HL-60 (cell line): Measurements from ENCODE around the gene DIP2C.

ENCODE experiments used
- DNase-seq, 2 experiments: peaks; one replicate each; pipeline ENCODE4 v3.0.0-alpha.2; 2010 to 2020; ENCODE audit warnings: low read depth in 1 of 2, low spot score in 1 of 2
- H3K27ac ChIP-seq: fragments of 250-450 bp; sonication (Bioruptor Pico); replicated peaks from 2 replicates; pipeline ENCODE4 v1.5.1; 2020; ENCODE audit warnings: mild to moderate bottlenecking, moderate library complexity
- H3K27me3 ChIP-seq: fragments of 250-450 bp; sonication (Bioruptor Pico); 2 replicates; pipeline ENCODE4 v1.5.1; 2021; ENCODE audit warnings: mild to moderate bottlenecking, moderate library complexity; ENCODE audit not compliant: insufficient read depth, poor library complexity, severe bottlenecking
- H3K4me3 ChIP-seq: replicated peaks from 2 replicates; pipeline ENCODE4 v1.5.1; 2011; ENCODE audit warnings: mild to moderate bottlenecking, control low read depth, low read length; ENCODE audit not compliant: insufficient read depth
- GABPA ChIP-seq: IDR thresholded peaks from 2 replicates; pipeline ENCODE4 v1.6.1; 2012; ENCODE audit warnings: low read depth
- POLR2AphosphoS5 ChIP-seq: IDR thresholded peaks from 2 replicates; pipeline ENCODE4 v1.6.1; 2012; ENCODE audit warnings: low read depth
- REST ChIP-seq: IDR thresholded peaks from 2 replicates; pipeline ENCODE4 v1.6.1; 2012; ENCODE audit warnings: low read depth; ENCODE audit not compliant: insufficient replicate concordance
- SPI1 ChIP-seq: IDR thresholded peaks from 2 replicates; pipeline ENCODE4 v1.6.1; 2012; ENCODE audit warnings: low read depth, mild to moderate bottlenecking, borderline replicate concordance
- TF ChIP-seq, protein P1 (sequence below): IDR thresholded peaks from one replicate; pipeline ENCODE4 v1.5.1; 2011; ENCODE audit warnings: low read length, control low read depth, inconsistent platforms; ENCODE audit not compliant: insufficient read depth

DIP2C gene

GRCh38 chr10:241966-242643 is 447.4 kb downstream of the DIP2C start:
- Histone ChIP-seq H3K4me3 (no peak overlapping the region), H3K27me3 (no peaks in the 10 kb centered on the region), H3K27ac (no peak overlapping the region)
- DNase-seq, result no peak
- TF ChIP-seq, protein P1, sequence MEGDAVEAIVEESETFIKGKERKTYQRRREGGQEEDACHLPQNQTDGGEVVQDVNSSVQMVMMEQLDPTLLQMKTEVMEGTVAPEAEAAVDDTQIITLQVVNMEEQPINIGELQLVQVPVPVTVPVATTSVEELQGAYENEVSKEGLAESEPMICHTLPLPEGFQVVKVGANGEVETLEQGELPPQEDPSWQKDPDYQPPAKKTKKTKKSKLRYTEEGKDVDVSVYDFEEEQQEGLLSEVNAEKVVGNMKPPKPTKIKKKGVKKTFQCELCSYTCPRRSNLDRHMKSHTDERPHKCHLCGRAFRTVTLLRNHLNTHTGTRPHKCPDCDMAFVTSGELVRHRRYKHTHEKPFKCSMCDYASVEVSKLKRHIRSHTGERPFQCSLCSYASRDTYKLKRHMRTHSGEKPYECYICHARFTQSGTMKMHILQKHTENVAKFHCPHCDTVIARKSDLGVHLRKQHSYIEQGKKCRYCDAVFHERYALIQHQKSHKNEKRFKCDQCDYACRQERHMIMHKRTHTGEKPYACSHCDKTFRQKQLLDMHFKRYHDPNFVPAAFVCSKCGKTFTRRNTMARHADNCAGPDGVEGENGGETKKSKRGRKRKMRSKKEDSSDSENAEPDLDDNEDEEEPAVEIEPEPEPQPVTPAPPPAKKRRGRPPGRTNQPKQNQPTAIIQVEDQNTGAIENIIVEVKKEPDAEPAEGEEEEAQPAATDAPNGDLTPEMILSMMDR, result no peak
- TF ChIP-seq REST (no peak), GABPA (no peak), SPI1 (no peak), POLR2AphosphoS5 (no peak)

DNA sequence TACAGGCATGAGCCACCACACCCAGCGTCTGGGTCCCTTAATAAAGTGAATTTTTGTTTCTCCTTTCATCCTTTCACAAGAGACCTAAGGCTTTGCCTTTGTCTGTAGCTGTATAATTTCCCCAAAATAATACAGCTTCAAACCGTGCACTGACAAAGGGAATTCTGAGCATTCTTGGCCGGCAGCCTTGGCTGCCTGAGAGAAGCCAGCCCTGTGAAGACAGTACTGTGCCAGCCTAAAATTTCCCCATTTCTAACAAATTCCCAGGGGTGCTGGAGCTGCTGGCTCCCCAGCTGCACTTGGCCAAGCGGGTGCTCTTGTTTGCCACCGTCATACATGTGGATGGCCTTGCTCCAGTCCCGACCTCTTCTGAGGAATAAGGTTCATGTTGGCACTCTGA is 448.0 kb downstream of the DIP2C start:
- TF ChIP-seq REST (no peak), GABPA (no peak), POLR2AphosphoS5 (no peak)
- DNase-seq, result no peak
- H3K27me3 ChIP-seq, result no peaks in the 10 kb centered on the region

DNA sequence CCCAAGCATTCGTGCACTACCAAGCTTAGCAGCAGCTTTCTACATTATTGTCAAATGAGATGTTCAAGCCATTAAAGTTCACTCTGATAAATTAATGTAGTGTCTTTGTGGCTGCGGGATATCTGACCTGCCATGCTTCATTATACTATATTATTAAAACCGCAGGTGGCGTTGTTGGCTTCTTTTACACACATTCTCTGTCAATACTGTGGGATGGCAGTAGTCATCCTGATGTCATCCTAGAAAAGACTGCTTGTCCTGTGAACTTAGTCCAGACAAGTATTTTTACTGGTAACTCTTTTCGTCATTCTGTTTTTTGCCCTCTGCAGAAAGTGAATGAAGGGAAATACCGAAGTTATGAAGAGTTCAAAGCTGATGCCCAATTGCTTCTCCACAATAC is 450.4 kb downstream of the DIP2C start:
- TF ChIP-seq SPI1 (no peak), POLR2AphosphoS5 (no peak), REST (no peak), GABPA (no peak)
- TF ChIP-seq, protein P1, result no peak
- DNase-seq, result no peak
- Histone ChIP-seq H3K27me3 (no peaks in the 10 kb centered on the region), H3K4me3 (no peak overlapping the region), H3K27ac (no peak overlapping the region)

More for the DNA sequence above, 448.0 kb downstream of the DIP2C start:
- Histone ChIP-seq H3K4me3 (no peak overlapping the region), H3K27ac (no peak overlapping the region)
